OCI-M1 (cell line): Measurements from ENCODE around the gene RTKN2.
"Not testable (repeated sequence)": the region's sequence is repeated elsewhere in the genome, so short reads cannot be mapped to it uniquely, and the experiment has no call there.

Source experiments
- DNase-seq: peaks from one replicate; lab custom pipeline; 2025; lab: John Stamatoyannopoulos, UW

Gene RTKN2

GRCh38 chr10:62259998-62260397 is 8.6 kb downstream of the RTKN2 start:
- no peak for DNase-seq

- no peak for DNase-seq
These were observed 9.2 kb downstream of the RTKN2 start for GRCh38 chr10:62259456-62259855.

GRCh38 chr10:62258926-62259325 is 9.7 kb downstream of the RTKN2 start:
- DNase-seq: no peak

- no peak for DNase-seq
These were observed 14.9 kb downstream of the RTKN2 start for GRCh38 chr10:62253704-62254103.

- DNase-seq: no peak
These were observed 16.6 kb downstream of the RTKN2 start for GRCh38 chr10:62252051-62252450.

GRCh38 chr10:62250594-62251198 is 17.9 kb downstream of the RTKN2 start:
- no peak for DNase-seq

GRCh38 chr10:62249957-62250356 is 18.7 kb downstream of the RTKN2 start:
- no peak for DNase-seq

GRCh38 chr10:62248465-62248864 is 20.2 kb downstream of the RTKN2 start:
- DNase-seq: peak; percentile 66

- DNase-seq: peak; percentile 91
These were observed 23.7 kb downstream of the RTKN2 start for GRCh38 chr10:62244785-62245467.

GRCh38 chr10:62244088-62244487 is 24.6 kb downstream of the RTKN2 start:
- no peak for DNase-seq

- no peak for DNase-seq
These were observed 25.0 kb downstream of the RTKN2 start for GRCh38 chr10:62243647-62243997.

GRCh38 chr10:62242965-62243646 is 25.5 kb downstream of the RTKN2 start:
- peak; percentile 89 for DNase-seq

- not testable (repeated sequence) for DNase-seq
These were observed 27.1 kb downstream of the RTKN2 start for GRCh38 chr10:62241521-62241920.

GRCh38 chr10:62239994-62240393 is 28.6 kb downstream of the RTKN2 start:
- DNase-seq: no peak

- DNase-seq: no peak
These were observed 29.8 kb downstream of the RTKN2 start for GRCh38 chr10:62238880-62239279.

- DNase-seq: no peak
These were observed 30.7 kb downstream of the RTKN2 start for GRCh38 chr10:62237966-62238365.

GRCh38 chr10:62237506-62237905 is 31.1 kb downstream of the RTKN2 start:
- no peak for DNase-seq

- no peak for DNase-seq
These were observed 34.5 kb downstream of the RTKN2 start for GRCh38 chr10:62234077-62234605.

GRCh38 chr10:62233356-62234076 is 35.1 kb downstream of the RTKN2 start:
- no peak for DNase-seq

- DNase-seq: no peak
These were observed 36.8 kb downstream of the RTKN2 start for GRCh38 chr10:62231805-62232204.

- DNase-seq: no peak
These were observed 37.3 kb downstream of the RTKN2 start for GRCh38 chr10:62231371-62231770.

- DNase-seq: no peak
These were observed 38.1 kb downstream of the RTKN2 start for GRCh38 chr10:62230344-62231121.
